ENCODE data around the gene FHIT.

DNA sequence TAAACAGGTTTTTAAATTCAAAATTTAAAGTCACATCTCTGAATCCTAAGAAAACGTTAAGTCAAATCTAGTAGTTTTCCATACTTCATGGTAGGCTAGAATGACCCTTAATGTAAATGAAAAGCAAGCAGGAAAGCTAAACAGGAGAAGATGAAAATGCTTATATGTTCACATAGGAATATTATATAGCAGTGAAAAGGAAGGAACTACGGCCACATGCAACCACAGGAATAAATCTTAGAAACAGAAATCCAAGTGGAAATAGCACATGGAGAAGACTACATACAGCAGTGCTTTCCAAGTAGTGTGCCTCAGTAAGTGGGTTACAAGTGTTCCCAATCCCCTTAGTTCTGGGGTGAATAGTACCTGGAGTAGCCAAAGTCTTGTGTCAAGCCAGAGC, 296.2 kb downstream of the FHIT start:
- no peak for TF ChIP-seq POLR2A (IDR thresholded peaks at IDR 0.05; ENCODE audit: low read length)
- no peak for TF ChIP-seq GATA1 (IDR thresholded peaks at IDR 0.05; ENCODE audit: low read depth, low read length)

All from erythroblast (primary cell).